ENCODE results near the gene HIBADH. TPM values are rescaled to one million over a fixed set of nuclear protein-coding genes. Genes with fewer than 3 reads are reported as not detected.
A peak's percentile ranks its signal among the peaks of the same experiment; 100 is the strongest.

HIBADH gene
- 15.4 TPM for total RNA-seq (ENCODE audit: unreplicated experiment)
- long read RNA-seq, transcript HIBADH-201 (8 exons, 1,990 nt) = major isoform, 21 of 27 reads
- long read RNA-seq, partial matches to known transcripts = 1 of 27 reads
- long read RNA-seq, other reads (novel, unspliced or antisense) = 5 of 27 reads

DNA sequence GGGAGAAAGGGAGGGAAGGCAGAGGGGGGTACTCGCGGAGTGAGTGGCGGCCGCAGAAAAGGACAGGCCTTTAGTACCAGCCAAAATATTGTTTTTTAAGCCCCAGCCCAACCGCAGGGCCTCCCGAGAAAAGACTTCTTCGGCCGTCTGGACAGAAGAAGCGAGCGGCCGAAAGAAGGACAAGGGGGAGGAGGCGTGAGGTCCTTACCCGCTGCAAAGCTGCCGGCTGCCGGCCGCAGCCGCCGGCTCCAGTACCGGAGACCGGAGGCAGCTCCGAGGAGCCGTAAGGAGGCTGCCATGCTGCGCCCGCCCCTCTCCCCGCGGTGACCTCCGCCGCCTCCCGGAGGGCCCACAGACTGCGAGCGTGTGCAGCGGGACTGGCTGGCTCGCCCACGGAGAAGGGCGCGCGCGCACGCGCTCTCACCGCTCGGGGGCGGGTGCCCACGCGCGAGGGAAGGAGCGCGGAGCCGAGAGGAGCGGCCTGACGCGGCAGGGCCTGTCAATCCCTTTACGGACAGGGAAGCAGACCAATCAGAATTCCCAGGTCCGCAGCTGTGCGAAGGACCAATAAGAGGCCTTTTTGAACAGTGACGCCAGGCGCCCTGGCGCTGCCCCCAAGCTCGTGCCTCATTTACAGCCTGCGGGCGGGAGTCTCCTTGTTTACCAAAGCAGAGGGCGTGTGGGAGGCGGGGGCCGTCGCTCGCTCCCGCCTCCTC lies at the start of gene HIBADH:
Gene HIBADH (minus strand): TSS at position 394 of the 716 bp plus-strand sequence. CDS start 95 bp downstream, at position 299.
- H3K27ac Mint-ChIP-seq (ENCODE audit: unreplicated experiment) = peak within 1 kb of the TSS; percentile 2
- peak within 1 kb of the TSS; percentile 90 for H3K4me3 Mint-ChIP-seq (ENCODE audit: unreplicated experiment)
- H3K9me3 Mint-ChIP-seq (ENCODE audit: unreplicated experiment) = no peaks in the 10 kb centered on the region
- TF ChIP-seq, protein P1, sequence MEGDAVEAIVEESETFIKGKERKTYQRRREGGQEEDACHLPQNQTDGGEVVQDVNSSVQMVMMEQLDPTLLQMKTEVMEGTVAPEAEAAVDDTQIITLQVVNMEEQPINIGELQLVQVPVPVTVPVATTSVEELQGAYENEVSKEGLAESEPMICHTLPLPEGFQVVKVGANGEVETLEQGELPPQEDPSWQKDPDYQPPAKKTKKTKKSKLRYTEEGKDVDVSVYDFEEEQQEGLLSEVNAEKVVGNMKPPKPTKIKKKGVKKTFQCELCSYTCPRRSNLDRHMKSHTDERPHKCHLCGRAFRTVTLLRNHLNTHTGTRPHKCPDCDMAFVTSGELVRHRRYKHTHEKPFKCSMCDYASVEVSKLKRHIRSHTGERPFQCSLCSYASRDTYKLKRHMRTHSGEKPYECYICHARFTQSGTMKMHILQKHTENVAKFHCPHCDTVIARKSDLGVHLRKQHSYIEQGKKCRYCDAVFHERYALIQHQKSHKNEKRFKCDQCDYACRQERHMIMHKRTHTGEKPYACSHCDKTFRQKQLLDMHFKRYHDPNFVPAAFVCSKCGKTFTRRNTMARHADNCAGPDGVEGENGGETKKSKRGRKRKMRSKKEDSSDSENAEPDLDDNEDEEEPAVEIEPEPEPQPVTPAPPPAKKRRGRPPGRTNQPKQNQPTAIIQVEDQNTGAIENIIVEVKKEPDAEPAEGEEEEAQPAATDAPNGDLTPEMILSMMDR (IDR thresholded peaks at IDR 0.05; ENCODE audit: unreplicated experiment) = no peak
- DNase-seq (ENCODE audit: low spot score) = peak; percentile 89
- H3K4me1 Mint-ChIP-seq (ENCODE audit: unreplicated experiment) = peaks cover 4% of the 10 kb centered on the region
- H3K27me3 Mint-ChIP-seq (ENCODE audit: unreplicated experiment) = peaks cover 2% of the 10 kb centered on the region
- no peaks in the 10 kb centered on the region for H3K36me3 Mint-ChIP-seq (ENCODE audit: low read depth, unreplicated experiment)

DNA sequence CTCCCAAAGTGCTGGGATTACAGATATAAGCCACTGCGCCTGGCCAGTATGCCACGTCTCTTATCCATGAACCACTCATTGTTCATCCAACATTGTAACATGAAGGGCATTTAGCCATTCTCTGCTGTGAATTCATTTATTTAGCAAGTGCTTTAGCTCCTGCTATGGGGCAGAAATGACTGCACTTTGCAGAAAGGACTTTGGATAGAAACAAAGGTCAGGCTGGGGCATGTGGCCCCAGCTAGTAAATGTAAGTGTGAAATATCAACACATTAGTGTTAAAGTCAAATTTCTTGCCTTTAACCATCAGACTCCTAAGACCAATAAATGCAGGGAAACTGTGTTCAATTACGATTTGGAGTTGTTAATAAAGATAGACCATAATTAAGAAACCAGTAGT lies 49.5 kb upstream of the HIBADH start:
- H3K9me3 Mint-ChIP-seq (ENCODE audit: unreplicated experiment) = no peaks in the 10 kb centered on the region
- no peaks in the 10 kb centered on the region for H3K36me3 Mint-ChIP-seq (ENCODE audit: low read depth, unreplicated experiment)
- TF ChIP-seq, protein P1 (IDR thresholded peaks at IDR 0.05; ENCODE audit: unreplicated experiment) = no peak
- no peak overlapping the region for H3K27ac Mint-ChIP-seq (ENCODE audit: unreplicated experiment)
- no peaks in the 10 kb centered on the region for H3K27me3 Mint-ChIP-seq (ENCODE audit: unreplicated experiment)
- peaks cover 13% of the 10 kb centered on the region for H3K4me1 Mint-ChIP-seq (ENCODE audit: unreplicated experiment)
- DNase-seq (ENCODE audit: low spot score) = no peak
- H3K4me3 Mint-ChIP-seq (ENCODE audit: unreplicated experiment) = no peak overlapping the region

DNA sequence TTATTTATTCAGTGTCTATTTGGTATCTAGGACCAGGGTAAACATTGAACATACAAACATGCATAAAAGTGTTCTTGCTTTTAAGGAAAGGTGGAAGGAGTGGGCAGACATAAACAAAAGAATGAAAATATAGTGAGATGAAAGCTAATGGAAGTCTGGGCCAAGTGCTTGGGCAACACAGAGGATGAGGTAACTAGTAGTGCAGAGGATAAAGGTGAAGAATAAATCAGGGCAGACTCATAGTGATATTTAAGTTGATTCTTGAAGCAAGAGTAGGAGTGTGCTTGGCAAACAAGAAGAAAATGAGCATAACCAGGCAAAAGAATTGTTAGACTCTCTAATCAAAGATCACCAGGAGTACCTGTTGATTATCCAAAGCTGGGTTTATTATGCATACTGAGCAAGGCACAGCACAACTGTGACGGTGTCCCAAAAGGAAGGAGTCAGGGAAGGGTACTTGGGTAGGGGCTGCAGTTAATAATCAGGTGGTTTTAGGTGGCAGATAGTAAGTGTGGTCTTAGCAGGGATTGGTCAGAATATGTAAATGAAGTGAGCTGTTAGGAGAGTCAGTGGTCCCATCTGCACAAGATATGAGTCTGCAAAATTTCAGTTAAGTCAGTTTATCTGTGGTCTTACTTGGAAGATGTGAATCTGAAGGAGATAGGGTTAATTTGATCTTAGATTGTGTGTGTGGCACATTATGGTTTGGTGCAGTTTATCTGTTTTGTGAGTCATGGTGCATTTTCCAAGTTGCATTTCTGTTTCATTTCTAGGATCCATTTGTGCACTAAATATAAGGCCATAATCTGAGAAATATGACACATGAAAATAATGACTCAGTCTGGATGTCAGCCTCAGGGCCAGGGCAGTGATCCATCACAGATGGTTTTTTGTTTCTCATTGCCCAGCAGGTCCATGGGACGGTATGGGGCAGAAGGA lies 46.7 kb upstream of the HIBADH start:
- no peak overlapping the region for H3K27ac Mint-ChIP-seq (ENCODE audit: unreplicated experiment)
- no peak overlapping the region for H3K4me3 Mint-ChIP-seq (ENCODE audit: unreplicated experiment)
- H3K4me1 Mint-ChIP-seq (ENCODE audit: unreplicated experiment) = no peaks in the 10 kb centered on the region
- H3K9me3 Mint-ChIP-seq (ENCODE audit: unreplicated experiment) = no peaks in the 10 kb centered on the region
- no peaks in the 10 kb centered on the region for H3K36me3 Mint-ChIP-seq (ENCODE audit: low read depth, unreplicated experiment)
- DNase-seq (ENCODE audit: low spot score) = no peak
- TF ChIP-seq, protein P1 (IDR thresholded peaks at IDR 0.05; ENCODE audit: unreplicated experiment) = no peak
- no peaks in the 10 kb centered on the region for H3K27me3 Mint-ChIP-seq (ENCODE audit: unreplicated experiment)

DNA sequence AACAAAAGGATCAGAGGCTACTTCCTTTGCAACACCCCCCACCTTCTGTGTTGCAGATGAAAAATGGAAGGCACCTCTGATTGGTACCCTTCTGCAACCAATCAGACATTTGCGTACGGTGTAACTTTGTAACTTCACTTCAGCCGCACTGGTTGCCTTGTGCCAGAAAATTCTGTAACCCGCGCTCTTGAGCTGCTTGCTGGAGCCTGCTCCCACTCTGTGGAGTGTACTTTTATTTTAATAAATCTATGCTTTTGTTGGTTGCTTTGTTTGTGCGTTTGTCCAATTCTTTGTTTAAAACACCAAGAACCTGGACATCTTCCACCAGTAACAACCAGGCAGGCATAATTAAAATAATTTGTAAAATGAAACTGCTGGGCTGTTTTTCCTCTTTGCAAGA lies 45.8 kb upstream of the HIBADH start:
- no peaks in the 10 kb centered on the region for H3K36me3 Mint-ChIP-seq (ENCODE audit: low read depth, unreplicated experiment)
- TF ChIP-seq, protein P1 (IDR thresholded peaks at IDR 0.05; ENCODE audit: unreplicated experiment) = no peak
- no peaks in the 10 kb centered on the region for H3K27me3 Mint-ChIP-seq (ENCODE audit: unreplicated experiment)
- H3K4me1 Mint-ChIP-seq (ENCODE audit: unreplicated experiment) = no peaks in the 10 kb centered on the region
- no peak for DNase-seq (ENCODE audit: low spot score)
- no peaks in the 10 kb centered on the region for H3K9me3 Mint-ChIP-seq (ENCODE audit: unreplicated experiment)
- no peak overlapping the region for H3K4me3 Mint-ChIP-seq (ENCODE audit: unreplicated experiment)
- H3K27ac Mint-ChIP-seq (ENCODE audit: unreplicated experiment) = no peak overlapping the region

All from endothelial cell (in vitro differentiated cells).